ENCODE data around the gene SEMA6B.

- TF ChIP-seq CTCF (IDR thresholded peaks at IDR 0.05): no peak
- TF ChIP-seq POLR2A (IDR thresholded peaks at IDR 0.05): no peak
These were observed 37.0 kb downstream of the SEMA6B start for GRCh38 chr19:4522291-4523002.
